Endometrial microvascular endothelial cells (primary cell): ENCODE measurements around the gene SH2D6. TPM values are rescaled to one million over a fixed set of nuclear protein-coding genes. Genes with fewer than 3 reads are reported as not detected.

Experiments
- in situ Hi-C: cut with HindIII; loops from 2 replicates; pipeline ENCODE4 v1.10.0; 2017; ENCODE audit warnings: low sequenced_read_pairs, low pct_unique_long_range_greater_than_20kb; ENCODE audit errors: inconsistent ontology term
- total RNA-seq: library from RNA; depleted of rRNA; stranded (reverse); fragments of >200 nt; gene quantifications from one replicate; pipeline ENCODE4 v1.2.3, GENCODE V29; 2015; ENCODE audit errors: inconsistent ontology term

The SH2D6 gene
- total RNA-seq, 1 donor from 2014 or later = not detected

DNA sequence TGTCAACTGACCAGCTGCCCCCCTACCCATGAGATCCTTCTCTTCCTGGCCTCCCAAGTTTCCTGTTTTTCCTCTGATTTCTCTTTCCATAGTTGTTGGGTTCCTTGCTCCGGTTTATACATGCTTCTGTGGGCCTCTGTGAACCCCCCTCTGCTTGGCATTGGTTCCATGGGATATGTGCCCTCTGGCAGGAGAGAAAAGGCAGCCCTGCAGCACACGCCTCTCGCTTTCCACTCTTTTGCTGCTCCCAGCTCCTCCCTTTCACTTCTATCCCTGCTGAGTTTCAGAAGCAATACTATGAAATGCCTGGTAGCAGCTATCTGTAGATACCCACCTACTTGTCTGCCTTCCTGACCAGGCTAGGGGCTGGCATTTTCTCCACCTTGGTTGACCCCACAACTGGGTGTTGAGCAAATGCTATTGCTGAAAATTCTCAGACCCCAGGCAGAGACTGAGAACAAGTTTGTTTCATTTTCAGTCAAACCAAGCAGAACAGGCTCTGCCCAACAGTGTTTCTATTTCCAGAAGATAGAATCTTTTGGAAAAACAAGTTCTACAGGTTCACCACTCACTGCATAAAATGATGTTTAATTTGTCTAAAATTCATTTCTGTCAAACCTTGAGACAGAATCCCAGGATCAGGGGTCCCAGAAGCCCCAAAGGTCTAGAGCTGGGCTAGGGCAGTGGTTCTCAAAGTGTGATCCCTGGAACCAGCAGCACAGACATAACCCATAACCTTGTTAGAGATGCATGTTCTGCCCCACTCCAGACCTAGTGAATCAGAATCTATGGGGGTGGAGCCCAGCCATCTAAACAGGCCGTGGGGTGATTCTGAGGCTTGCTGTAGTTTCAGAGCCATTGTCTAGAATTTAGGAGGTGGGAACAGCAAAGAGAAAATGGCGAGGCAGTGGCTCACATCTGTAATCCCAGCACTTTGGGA is 21.7 kb upstream of the SH2D6 start:
- in situ Hi-C loops = no loop called here

DNA sequence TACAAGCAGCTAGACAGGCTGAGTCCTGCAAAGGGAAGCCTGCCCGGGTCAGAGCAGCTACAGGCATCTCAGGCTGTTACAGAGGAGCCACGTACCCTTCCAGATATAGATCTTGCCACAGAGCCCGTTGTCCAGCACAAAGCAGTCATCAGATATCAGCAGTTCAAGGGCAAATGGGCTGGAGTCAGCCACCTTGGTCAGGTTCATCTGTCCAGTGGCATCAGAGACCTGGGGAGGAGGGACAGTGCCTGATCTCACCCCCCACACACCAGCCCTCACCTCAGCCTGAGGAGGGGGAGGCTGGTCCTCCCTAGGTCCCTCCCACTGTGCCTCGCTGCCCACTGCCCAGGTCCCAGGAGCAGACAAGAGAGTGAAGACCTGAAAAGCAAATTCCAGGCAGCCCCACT is 20.6 kb upstream of the SH2D6 start:
- in situ Hi-C loops = no loop called here

DNA sequence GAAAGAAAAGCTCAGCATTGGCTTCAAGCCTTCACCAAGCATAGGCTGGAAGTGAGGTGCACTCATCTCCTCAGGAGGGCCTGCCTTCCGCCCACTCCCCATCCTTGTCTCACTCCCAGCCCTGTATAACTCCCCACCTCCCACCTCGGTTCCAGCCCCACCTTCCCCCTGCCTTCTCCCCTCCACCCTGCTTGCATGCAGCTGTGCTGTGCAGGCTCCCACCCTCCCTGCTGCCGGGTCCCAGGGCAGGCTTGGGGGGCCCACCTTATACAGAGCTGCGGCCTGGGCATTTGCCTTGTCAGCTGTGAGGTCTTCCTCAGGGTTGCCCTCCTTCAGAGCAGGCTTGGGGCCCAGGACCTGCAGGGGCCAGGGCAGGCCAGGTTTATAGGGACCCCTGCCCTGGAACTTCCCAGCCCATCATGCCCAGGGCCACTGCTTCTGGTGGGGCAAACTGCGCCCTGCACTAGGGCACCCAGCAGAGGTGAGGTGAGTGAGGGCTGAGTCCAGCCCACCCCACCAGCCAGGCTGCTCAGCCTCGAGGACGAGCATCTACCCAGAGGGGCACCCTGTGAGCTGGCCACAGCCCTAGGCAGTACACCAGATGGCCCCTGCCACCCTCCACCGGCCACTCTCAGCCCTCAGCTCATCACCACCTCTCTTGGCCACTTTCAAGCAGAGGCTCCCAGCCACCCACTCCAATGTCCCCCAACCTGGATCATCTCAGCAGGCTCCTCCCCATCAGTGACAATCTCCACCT is 19.9 kb upstream of the SH2D6 start:
- in situ Hi-C loops = no loop called here

DNA sequence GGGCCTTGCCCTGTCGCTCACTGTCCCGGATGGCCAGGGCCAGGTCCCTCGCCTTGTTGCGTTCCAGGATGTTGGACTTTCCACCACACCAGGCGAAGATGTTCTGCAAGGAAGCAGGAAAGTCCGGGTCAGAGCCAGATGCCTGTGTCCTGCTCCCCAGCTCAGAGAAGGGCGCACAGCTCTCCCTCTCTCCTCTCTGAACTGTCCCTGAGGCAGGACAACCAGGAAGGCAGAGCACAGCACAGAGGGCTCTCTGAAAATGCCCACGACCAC is 19.4 kb upstream of the SH2D6 start:
- in situ Hi-C loops = no loop called here

DNA sequence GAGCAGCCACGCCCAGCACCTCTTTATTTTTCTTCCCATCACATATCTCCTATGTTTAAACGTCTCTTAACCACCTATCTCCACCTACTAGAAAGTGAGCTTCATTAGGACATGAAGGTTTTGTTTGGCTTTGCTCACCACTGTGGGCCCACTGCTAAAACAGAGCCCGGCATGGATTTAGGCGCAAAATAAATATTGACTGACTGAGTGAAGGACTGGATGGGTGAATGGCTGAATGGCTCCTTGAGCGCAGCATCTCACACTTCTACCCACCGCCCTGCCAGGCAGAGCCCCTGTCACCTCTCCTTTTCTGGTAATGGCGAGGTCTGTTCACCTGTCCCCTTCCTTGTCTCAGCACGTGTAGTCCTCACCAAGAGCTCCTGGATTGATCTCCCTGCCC is 18.5 kb upstream of the SH2D6 start:
- in situ Hi-C loops = loop anchor here (25.0 kb wide), 1 partner anchor 137 kb away; the partner anchor contains the start of gene MAT2A

DNA sequence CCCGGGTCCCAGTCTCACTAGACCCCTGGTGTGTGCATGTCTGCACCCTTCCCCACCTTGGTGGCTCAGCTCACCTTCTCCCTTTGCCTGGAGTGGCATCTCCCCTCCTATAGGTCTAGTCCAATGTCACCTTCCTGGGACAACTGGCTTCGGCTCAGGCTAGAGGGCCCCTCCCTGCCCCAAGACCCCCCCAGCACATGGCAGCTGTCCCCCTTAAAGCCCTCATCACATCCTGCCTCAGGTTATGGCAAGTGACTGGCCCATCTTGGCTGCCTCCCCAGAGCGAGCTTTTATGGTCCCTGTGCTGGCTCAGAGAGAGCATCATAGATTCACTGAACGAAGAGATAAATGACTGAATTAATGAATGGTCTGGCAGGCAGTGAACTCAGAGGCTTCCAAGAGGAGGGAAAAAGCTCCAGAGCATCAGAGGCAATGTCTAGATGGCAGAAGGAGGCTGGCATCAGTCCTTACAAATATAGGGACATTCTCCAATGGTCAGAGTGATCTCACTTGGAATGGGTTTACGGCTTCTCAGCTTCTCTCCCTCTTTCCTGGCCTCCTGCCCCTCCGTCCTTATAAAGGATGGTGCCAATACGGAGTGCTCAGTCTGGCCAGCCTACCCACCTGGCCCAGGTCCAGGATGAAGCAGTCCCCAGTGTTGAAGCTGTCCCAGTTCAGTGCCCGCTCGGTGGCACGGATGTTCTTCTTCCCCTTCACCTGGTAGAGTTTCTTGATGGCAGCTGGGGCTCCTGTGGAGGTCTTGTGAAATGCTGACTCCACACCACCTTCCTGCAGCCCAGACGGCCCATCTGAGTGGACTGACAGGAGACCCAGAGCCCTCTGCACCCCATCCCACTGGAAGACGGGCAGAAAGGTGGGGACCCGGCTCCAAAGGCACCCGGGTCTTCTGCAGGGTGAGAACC is 17.7 kb upstream of the SH2D6 start:
- in situ Hi-C loops = loop anchor here (25.0 kb wide), 1 partner anchor 136 kb away; the partner anchor contains the start of gene MAT2A

DNA sequence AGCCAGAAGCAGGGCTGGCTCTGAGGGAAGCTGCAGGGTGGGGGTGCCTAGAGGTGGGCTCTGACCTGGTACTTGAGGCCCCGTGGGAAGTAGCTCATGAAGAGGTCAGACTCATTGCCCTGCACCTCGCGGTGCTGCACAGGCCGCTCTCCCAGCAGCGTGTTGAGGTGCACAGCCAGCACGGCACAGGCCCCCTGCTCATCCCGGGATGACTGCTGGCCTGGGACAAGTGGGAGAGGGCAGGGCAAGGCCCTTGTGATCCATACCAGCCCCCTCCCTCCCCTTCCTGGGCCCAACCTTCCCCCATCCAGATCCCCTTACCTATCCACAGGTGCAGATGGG is 17.1 kb upstream of the SH2D6 start:
- in situ Hi-C loops = loop anchor here (25.0 kb wide), 1 partner anchor 136 kb away; the partner anchor contains the start of gene MAT2A

DNA sequence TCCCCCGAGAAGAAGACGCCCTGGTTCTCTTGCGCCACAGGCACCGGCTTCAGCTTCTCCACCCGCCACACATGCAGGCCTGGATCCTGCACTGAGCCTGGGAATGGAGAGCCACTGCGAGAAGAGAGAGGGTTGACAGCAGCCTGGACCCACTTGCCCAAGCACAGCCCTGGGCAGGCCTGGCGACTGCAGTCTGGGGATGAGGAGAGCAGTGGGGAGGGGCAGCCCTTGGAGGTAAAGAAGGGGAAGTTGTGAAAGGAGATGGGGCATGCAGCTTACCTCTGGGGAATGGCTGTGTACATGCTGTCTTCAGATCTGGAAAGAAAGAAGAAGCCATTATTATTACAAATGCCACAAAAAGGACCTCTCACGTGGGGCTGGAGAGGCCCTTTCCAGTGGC is 16.7 kb upstream of the SH2D6 start:
- in situ Hi-C loops = loop anchor here (25.0 kb wide), 1 partner anchor 135 kb away; the partner anchor contains the start of gene MAT2A

DNA sequence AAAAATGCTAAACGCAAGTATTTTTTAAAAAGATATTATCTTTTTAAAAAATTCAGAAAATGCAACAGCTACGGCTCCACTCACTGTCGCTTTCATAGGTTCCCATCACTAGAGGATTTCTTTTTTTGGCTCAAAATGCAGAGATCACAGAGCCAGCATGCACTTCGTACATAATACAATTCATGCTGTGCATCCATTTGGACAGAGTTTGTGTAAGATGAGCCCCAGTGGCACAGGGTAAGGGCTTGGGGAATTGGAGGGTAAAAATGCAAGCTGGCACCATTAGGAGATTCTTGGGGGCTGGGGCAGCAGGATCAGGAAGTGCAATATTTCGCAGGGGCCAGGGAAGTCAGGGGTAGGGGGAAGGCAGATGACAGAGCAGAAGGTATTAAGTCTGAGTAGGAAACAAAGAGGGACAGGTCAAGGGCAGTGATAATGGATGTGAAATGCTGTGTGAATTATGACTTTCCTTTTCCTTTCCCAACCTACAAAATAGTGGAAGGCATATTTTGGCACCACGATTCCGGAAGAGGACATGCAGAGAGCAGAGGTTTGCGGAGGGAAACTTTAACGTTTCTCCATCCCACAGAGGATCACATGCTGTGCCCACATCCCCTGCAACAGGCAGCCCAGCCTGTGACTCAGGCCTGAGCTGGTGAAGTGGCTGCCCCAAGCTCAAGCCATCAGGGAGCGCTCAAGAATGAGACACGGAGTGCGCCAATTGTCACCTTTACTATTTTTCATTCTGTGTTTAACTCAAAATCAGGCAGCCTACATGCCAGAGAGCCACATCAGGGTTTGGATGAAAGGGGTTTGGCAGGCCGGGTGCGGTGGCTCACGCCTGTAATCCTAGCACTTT is 13.1 kb upstream of the SH2D6 start:
- in situ Hi-C loops = loop anchor here (25.0 kb wide), 1 partner anchor 132 kb away; the partner anchor contains the start of gene MAT2A

DNA sequence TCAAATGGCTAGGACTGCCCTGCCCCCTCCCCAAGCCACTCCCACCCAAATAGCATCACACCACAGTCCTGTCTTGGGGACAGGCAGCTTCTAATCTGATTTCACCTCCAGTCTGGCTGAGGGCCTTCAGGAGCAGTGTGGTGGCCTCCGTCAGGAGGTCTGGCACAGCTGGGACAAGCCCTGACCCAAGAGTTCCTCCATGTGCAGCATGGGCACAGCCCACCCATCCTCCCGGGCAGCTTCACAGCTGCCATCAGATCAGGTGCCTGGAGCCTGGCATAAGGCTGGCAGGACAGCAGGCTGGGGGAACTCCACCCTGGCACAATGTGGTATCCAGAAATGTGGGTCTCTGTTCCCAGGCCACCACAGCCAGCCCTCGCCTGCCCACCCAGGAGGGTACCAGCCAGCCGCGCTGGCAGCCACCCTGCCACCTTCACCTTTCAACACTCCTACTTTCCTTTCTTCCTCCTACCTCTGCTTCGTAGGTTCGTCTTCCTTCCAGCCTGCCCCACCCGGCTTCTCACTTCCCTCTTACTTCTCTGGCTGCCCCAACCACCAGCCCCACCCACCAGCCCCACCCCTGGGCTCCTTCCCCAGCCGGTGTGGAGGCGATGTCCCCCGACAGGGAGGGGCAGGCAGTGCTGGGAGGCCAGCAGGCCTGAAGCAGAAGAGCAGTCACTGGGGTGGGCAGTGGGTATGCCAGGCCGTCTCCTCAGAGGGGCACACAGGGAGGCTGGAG is 8.5 kb upstream of the SH2D6 start, which contains the start of gene CAPG:
Gene CAPG (minus strand): TSS at position 522 of the 739 bp plus-strand sequence. CDS start 8,221 bp downstream, outside the sequence.
- in situ Hi-C loops = loop anchor here (25.0 kb wide), 1 partner anchor 127 kb away; the partner anchor contains the start of gene MAT2A

DNA sequence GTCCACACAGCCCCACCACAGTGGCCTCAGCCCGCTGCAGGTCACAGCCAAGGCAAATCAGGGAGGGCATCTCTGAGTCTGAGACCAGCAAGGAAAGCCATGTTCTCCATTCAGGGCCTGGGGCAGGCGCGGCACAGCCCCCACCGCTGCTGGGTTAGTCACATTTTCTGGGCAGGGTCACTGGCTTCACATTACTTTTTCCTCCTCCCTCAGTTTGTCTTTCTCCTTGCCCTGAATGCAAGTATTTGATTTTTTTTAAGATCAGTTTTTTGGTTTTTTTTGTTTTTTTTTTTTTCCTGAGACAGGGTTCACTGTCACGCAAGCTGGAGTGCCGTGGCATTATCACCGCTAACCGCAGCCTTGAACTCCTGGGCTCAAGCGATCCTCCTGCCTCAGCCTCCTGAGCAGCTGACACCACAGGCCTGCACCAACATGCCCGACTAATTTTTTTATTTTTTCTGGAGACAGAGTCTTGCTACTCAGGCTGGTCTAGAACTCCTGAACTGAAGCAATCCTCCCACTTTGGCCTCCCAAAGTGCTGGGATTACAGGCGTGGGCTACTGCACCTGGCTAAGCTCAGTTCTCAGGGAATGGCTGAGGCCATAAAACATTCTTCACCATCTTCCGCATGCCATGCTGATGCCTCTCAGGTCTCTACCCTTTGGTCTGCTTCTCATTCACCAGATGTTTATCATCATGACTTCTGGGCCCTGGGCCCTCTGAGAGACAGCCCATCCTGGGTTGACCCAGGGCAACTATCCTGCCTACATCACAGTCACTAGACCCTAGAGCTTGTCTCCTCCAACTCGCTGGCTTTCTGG is 7.7 kb upstream of the SH2D6 start:
- in situ Hi-C loops = loop anchor here (25.0 kb wide), 1 partner anchor 127 kb away; the partner anchor contains the start of gene MAT2A

DNA sequence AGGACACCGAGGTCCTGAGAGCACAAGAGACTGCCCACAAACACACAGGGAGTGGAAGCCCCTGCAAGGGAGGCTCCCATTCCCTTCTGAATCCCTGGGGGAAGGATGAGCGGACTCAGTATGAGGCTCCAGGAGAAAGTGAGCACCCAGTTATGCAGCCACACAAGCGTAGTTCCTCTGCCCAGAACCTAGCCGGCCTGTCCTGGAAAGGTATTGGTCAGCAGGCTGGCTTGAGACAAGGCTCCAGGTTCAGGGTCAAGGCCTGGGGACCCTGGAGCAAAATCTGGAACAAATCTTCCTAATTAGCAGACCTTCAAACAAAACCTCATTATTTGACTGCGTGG is 7.1 kb upstream of the SH2D6 start:
- in situ Hi-C loops = loop anchor here (25.0 kb wide), 1 partner anchor 126 kb away; the partner anchor contains the start of gene MAT2A

DNA sequence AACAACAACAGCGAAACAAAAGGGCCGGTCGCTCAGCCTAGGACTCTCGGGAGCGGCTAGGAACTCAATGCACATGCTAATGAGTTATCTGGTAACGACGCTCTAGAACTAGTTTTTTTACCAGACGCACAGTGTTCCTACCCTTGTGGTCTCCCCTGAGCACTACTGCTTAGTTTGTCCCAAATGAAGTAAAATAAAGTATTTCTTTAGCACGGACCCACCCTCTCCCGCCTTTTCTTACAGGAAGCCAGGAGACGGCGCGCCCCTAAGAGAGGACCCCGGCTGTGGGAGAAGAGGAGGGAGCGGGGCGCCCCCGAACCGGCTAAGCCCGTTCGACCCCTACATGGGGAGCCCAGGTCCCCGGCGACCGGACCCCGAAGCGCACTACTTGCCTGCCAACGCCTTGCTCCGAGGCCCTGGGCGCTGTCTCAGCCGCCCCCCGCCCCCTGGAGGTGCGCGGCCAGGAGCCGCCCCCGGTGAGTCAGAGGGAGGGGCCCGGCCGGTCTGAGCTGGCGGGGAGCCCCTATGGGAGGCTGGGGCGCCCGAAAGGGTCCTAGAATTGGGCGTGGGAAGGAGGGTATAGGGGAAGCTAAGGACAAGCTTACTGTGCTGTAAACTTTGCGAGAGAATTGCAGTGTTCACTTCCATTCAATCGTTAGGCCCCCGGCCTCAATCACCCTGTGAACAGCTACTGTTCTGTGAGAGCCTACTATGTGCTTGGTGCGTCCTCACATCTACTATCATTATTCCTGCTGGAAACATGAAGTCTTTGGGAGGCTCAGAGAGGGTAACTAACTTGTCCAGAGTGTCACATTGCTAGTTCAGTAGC is 4.7 kb upstream of the SH2D6 start:
- in situ Hi-C loops = loop anchor here (25.0 kb wide), 1 partner anchor 123 kb away; the partner anchor contains the start of gene MAT2A

DNA sequence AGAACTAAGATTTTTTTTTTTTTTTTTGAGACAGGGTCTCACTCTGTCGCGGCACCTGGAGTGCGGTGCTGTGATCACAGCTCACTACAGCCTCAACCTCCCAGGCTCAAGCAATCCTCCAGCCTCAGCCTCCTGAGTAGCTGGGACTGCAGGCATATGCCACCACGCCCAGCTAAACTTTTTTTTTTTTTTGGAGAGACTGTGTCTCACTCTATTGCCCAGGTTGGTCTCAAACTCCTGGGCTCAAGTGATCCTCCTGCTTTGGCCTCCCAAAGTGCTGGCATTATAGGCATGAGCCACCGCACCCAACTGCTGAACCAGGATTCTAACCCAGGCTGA is 4.1 kb upstream of the SH2D6 start:
- in situ Hi-C loops = loop anchor here (25.0 kb wide), 1 partner anchor 123 kb away; the partner anchor contains the start of gene MAT2A

DNA sequence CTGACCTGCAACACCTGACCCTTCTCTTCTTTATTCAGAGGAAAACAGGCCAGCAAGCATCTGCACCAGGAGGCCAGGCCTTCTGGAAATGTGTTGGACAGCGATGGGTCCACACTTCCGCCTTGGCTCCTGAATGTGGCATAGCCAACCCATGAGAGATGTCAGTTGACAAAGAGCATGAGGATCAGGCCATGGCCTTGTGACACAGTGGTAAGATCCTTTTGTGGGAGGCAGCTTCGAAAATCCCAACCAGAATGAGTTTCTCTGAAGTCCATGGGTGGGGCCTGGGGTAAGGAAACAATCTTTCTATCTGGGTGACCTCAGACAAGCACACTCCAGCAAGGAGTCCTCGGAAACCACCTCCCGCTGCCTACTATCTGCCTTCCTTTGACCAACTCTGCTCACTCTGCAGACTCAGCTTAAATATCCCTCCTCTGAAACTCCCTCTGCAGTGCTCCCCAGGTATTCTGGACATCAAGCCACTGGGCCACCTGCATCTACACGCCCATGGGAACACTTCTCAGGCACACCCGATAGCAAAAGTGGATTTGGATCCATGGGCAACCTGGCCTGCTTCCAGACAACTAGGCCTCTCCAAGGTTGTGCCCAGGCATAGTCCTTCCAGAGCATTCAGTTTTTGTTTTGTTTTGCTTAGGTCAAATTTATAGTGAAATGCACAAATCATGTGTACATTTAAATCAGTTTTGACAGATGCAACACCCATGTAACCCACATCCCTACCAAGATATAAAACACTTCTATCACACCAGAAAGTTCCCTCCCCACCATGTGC is 3.6 kb upstream of the SH2D6 start:
- in situ Hi-C loops = loop anchor here (25.0 kb wide), 1 partner anchor 122 kb away; the partner anchor contains the start of gene MAT2A
